Thyroid gland (tissue), 4 donors: ENCODE measurements around the gene TRAPPC2L. TPM values are rescaled to one million over a fixed set of nuclear protein-coding genes. Genes with fewer than 3 reads are reported as not detected.

Experiments
- DNase-seq, 2 donors: peaks; one replicate each; pipeline ENCODE4 v3.0.0-alpha.2; 2019
- H3K27ac ChIP-seq, 3 donors: fragments of 200-600 bp; sonication (generic); 1 replicate in 2 of 3; 2 replicates in 1 of 3; pipeline ENCODE4 v1.5.1; 2016 to 2019; ENCODE audit warnings: mild to moderate bottlenecking in 1 of 3, moderate library complexity in 1 of 3
- H3K27me3 ChIP-seq: fragments of 200-600 bp; sonication (generic); one replicate; pipeline ENCODE4 v1.5.1; 2019
- H3K36me3 ChIP-seq, 2 donors: fragments of 200-600 bp; sonication (generic); one replicate each; pipeline ENCODE4 v1.5.1; 2016 to 2019
- H3K4me1 ChIP-seq, 2 donors: fragments of 200-600 bp; sonication (generic); one replicate each; pipeline ENCODE4 v1.5.1; 2017 to 2019
- H3K4me3 ChIP-seq, 3 donors: fragments of 200-600 bp; sonication (generic); replicated peaks in 1 of 3; 1 replicate in 2 of 3; 2 replicates in 1 of 3; pipeline ENCODE4 v1.5.1; 2016; ENCODE audit warnings: mild to moderate bottlenecking in 1 of 3
- H3K9me3 ChIP-seq: fragments of 200-600 bp; sonication (generic); one replicate; pipeline ENCODE4 v1.5.1; 2017
- POLR2A ChIP-seq, 2 donors: fragments of 450-650 bp; IDR thresholded peaks; one replicate each; pipeline ENCODE4 v1.6.1; 2017; ENCODE audit warnings: antibody characterized with exemption in 2 of 2, mild to moderate bottlenecking in 2 of 2, moderate library complexity in 1 of 2
- WGBS, 2 donors: methylation state at CpG; one replicate each; pipeline ENCODE4 v1.1.5; 2017; 5-methylcytosine and 5-hydroxymethylcytosine counted together
- intact Hi-C: fragments of 100-400 bp; cut with DNase I; formaldehyde crosslinking; loops from one replicate; pipeline ENCODE4 v1.15.1; 2023
- total RNA-seq, 4 donors: library from RNA; depleted of rRNA; stranded (reverse); fragments of >200 nt; gene quantifications; one replicate each; pipeline ENCODE4 v1.2.3, GENCODE V29; 2016
- TF ChIP-seq, protein P1 (sequence below), 6 experiments: fragments of 200-600 bp in 3 of 6; fragments of 450-650 bp in 3 of 6; sonication (generic) in 3 of 6; IDR thresholded peaks; one replicate each; pipeline ENCODE4 v1.5.1; 2016 to 2019; ENCODE audit warnings: antibody characterized with exemption in 6 of 6, mild to moderate bottlenecking in 2 of 6, inconsistent platforms in 1 of 6, moderate library complexity in 1 of 6

The TRAPPC2L gene
- total RNA-seq, 4 donors from 2014 or later = 18.9 to 50.4 (median 43.8) TPM

DNA sequence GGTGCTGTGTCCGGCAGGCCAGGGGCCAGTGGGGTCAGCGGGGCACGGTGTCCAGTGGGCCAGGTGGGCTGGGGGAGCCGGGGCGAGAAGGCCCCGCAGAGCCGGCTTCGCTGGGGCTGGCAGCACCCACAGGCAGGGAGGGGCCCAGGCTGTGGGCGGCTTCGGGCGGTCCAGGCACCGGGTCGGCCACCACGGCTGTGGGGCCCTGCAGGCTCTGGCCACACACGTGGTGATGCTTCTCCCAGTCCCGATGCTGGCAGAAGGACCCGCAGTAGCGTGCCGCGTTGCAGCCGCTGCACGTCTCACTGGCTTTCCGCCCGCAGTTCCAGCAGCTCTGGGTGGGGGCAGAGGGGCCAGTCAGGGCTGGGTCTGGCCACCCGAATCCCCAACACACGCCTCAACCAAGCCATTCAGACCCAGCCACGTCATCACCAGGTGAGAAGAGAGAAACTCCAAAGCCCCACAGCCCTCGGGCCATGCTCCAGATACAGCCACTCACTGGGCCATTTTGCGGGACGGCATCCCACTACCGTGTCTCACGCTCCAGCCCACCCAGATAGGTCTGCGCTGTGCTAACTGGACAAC, 20.1 kb downstream of the TRAPPC2L start:
- intact Hi-C loops = no loop called here
- no peaks in the 10 kb centered on the region for H3K36me3 ChIP-seq
- WGBS, 2 donors = 90 to 95% methylated on average over 20 to 23 of the region's 33 CpGs
- H3K27me3 ChIP-seq = no peaks in the 10 kb centered on the region
- no peaks in the 10 kb centered on the region for H3K4me1 ChIP-seq
- TF ChIP-seq, protein P1, sequence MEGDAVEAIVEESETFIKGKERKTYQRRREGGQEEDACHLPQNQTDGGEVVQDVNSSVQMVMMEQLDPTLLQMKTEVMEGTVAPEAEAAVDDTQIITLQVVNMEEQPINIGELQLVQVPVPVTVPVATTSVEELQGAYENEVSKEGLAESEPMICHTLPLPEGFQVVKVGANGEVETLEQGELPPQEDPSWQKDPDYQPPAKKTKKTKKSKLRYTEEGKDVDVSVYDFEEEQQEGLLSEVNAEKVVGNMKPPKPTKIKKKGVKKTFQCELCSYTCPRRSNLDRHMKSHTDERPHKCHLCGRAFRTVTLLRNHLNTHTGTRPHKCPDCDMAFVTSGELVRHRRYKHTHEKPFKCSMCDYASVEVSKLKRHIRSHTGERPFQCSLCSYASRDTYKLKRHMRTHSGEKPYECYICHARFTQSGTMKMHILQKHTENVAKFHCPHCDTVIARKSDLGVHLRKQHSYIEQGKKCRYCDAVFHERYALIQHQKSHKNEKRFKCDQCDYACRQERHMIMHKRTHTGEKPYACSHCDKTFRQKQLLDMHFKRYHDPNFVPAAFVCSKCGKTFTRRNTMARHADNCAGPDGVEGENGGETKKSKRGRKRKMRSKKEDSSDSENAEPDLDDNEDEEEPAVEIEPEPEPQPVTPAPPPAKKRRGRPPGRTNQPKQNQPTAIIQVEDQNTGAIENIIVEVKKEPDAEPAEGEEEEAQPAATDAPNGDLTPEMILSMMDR (IDR thresholded peaks at IDR 0.05) = no peak
- no peak for TF ChIP-seq POLR2A (IDR thresholded peaks at IDR 0.05)
- DNase-seq = no peak
- no peaks in the 10 kb centered on the region for H3K9me3 ChIP-seq
- H3K4me3 ChIP-seq = no peak overlapping the region
- no peak overlapping the region for H3K27ac ChIP-seq

DNA sequence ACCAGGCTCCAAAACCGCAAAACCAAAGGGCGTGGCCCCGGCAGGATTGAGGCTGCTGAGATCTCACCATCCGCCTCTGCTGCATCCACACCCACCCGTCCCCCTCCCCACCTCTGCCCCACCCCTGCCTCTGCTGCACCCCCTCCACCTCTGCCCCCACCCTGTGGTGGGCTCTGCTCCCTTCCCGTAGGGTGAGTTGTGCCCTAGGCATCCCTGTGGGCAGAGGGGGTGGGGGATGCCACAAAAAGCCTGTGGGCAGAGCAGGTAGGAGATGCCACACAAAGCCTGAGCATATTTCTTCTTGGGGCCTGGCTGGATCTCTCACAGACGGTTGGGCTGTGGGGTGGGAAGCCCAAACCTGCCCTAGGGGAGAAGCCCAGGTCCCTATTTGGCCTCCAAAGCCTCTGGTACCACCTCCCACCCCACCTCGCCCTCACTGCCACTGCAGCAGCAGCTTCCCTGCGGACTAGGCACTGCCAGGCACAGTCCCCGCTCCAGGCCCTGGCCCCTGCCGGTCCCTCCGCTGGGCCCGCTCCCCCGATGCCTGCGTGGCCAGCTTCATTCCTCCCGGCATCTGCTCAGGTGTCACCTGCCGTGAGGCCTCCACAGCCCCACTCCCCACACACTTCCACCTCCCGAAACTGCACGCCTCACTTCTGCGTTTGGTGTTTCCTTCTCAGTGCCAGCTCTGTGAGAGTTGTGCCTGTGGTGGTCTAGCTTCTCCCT, 20.8 kb downstream of the TRAPPC2L start:
- TF ChIP-seq, protein P1 (IDR thresholded peaks at IDR 0.05) = no peak
- no peak for TF ChIP-seq POLR2A (IDR thresholded peaks at IDR 0.05)
- Histone ChIP-seq H3K4me3 (no peak overlapping the region), H3K27ac (no peak overlapping the region), H3K9me3 (no peaks in the 10 kb centered on the region), H3K4me1 (no peaks in the 10 kb centered on the region), H3K36me3 (no peaks in the 10 kb centered on the region), H3K27me3 (no peaks in the 10 kb centered on the region)
- intact Hi-C loops = no loop called here
- DNase-seq = no peak
- 89 to 90% methylated on average over 18 to 19 of the region's 20 CpGs for WGBS, 2 donors

DNA sequence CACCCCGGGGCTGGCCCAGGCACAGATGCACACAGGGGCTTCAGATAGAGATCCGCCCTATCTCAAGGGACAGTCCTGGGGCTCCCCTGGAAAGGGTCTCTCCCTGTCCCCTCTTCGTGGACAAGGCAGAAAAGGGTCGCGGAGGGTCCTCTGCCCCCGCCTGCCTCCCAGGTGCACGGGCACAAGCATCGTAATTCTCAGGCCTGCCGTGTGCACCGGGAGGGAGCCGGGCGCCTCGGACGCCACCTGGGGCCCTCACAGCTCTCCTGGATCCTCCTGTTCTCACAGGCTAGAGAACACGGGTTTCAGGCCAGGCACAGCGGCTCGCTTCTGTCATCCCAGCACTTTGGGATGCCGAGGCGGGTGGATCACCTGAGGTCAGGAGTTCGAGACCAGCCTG, 21.4 kb downstream of the TRAPPC2L start:
- WGBS, 2 donors = 93 to 100% methylated on average over 10 to 11 of the region's 20 CpGs
- intact Hi-C loops = no loop called here
- TF ChIP-seq POLR2A (IDR thresholded peaks at IDR 0.05) = no peak
- no peaks in the 10 kb centered on the region for H3K27me3 ChIP-seq
- no peaks in the 10 kb centered on the region for H3K9me3 ChIP-seq
- no peak for DNase-seq
- H3K4me1 ChIP-seq = no peaks in the 10 kb centered on the region
- no peak overlapping the region for H3K4me3 ChIP-seq
- no peaks in the 10 kb centered on the region for H3K36me3 ChIP-seq
- H3K27ac ChIP-seq = no peak overlapping the region

DNA sequence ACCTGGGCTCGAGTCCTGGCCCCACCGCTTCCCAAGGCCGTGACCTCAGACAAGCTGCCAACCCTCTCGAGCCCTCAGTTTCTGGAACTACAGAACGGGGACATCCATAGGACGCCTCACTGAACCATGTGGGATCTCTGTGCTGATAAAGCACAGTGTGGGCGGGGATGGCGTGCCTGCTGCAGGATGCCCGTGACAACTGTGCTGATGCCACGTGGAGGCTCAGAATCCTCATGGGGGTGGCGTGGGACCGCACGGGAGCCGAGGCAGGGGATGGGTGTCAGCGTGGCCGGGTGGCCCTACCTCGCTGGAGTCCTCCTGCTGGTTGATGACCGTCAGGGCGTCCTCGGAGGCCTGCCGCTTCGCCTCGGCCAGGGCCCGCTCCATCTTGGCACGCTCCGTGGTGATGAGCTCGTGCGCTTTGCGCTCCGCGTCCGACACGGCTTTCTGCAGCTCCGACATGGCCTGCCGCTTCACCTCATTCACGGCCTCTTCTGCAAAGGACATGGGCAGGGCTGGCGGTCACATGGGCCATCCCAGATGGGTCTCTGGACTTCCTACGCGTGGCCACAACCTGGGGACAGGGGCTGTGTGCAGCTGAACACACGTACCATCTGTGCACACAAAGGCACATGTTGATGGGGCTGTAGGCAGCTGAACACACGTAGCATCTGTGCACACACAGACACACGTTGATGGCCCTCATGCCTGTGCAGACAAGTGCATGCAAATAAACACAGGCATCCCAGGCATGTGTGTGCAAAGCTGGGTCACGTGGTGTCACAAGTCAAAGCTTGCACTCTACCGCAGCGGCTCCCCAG, 22.2 kb downstream of the TRAPPC2L start:
- Histone ChIP-seq H3K9me3 (no peaks in the 10 kb centered on the region), H3K27ac (no peak overlapping the region), H3K36me3 (no peaks in the 10 kb centered on the region), H3K27me3 (no peaks in the 10 kb centered on the region), H3K4me3 (no peak overlapping the region), H3K4me1 (no peaks in the 10 kb centered on the region)
- WGBS, 2 donors = 93 to 95% methylated on average over 36 to 45 of the region's 45 CpGs
- DNase-seq = no peak
- intact Hi-C loops = no loop called here
- TF ChIP-seq, protein P1 (IDR thresholded peaks at IDR 0.05) = no peak
- no peak for TF ChIP-seq POLR2A (IDR thresholded peaks at IDR 0.05)

DNA sequence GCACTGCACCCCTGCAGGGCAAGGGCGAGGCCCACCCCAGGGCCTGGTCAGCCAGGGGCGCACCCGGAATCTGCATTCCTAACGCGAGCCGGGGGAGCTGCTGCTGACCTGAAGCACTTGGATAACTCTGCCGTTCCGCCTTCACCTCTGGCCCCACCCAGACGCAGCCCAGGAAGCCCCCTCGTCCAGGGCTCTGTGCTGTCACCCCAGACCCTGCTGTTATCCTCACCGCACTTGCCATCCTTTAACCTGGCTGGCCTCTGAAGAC, 22.8 kb downstream of the TRAPPC2L start:
- Histone ChIP-seq H3K27ac (no peak overlapping the region), H3K4me1 (no peaks in the 10 kb centered on the region), H3K4me3 (no peak overlapping the region), H3K36me3 (no peaks in the 10 kb centered on the region), H3K27me3 (no peaks in the 10 kb centered on the region), H3K9me3 (no peaks in the 10 kb centered on the region)
- intact Hi-C loops = no loop called here
- TF ChIP-seq POLR2A (IDR thresholded peaks at IDR 0.05) = no peak
- TF ChIP-seq, protein P1 (IDR thresholded peaks at IDR 0.05) = no peak
- no peak for DNase-seq
- WGBS, 2 donors = 92 to 93% methylated on average over 9 to 11 of the region's 11 CpGs
